HepG2 (cell line): ENCODE results near the gene MED25. TPM values are rescaled to one million over a fixed set of nuclear protein-coding genes. Genes with fewer than 3 reads are reported as not detected.
A peak's percentile ranks its signal among the peaks of the same experiment; 100 is the strongest.

ENCODE experiments used
- ARID4A ChIP-seq: sonication (generic); formaldehyde crosslinking; IDR thresholded peaks from 2 replicates; pipeline ENCODE4 v1.5.0; 2020; ENCODE audit warnings: mild to moderate bottlenecking, missing genetic modification reagents, borderline replicate concordance
- HMG20B ChIP-seq: conservative IDR thresholded peaks from 2 replicates; pipeline ENCODE4 v1.6.1; 2016; ENCODE audit warnings: missing genetic modification reagents, missing compliant biosample characterization
- KIAA2018 ChIP-seq: sonication (generic); formaldehyde crosslinking; IDR thresholded peaks from 2 replicates; pipeline ENCODE4 v1.5.0; 2020; ENCODE audit warnings: mild to moderate bottlenecking, missing genetic modification reagents, borderline replicate concordance
- MAFG ChIP-seq: sonication (generic); formaldehyde crosslinking; IDR thresholded peaks from 2 replicates; pipeline ENCODE4 v1.5.1; 2020; ENCODE audit warnings: mild to moderate bottlenecking, missing genetic modification reagents
- NFE2L1 ChIP-seq: sonication (generic); formaldehyde crosslinking; IDR thresholded peaks from 2 replicates; pipeline ENCODE4 v1.4.0; 2020; ENCODE audit warnings: missing genetic modification reagents, mild to moderate bottlenecking, borderline replicate concordance
- NONO ChIP-seq, 2 experiments: fragments of 450-650 bp in 1 of 2; sonication (generic) in 1 of 2; formaldehyde crosslinking in 1 of 2; IDR thresholded peaks in 1 of 2; conservative IDR thresholded peaks in 1 of 2; 2 replicates each; pipeline versions ENCODE4 v1.6.1 to v1.8.0; 2017 to 2022; ENCODE audit warnings: mild to moderate bottlenecking in 1 of 2, missing genetic modification reagents in 1 of 2, moderate library complexity in 1 of 2
- ZNF333 ChIP-seq: sonication (generic); formaldehyde crosslinking; IDR thresholded peaks from 2 replicates; pipeline ENCODE4 v1.4.0; 2020; ENCODE audit warnings: mild to moderate bottlenecking, missing genetic modification reagents, borderline replicate concordance
- ZNF503 ChIP-seq: sonication (generic); formaldehyde crosslinking; IDR thresholded peaks from 2 replicates; pipeline ENCODE4 v1.4.0; 2020; ENCODE audit warnings: missing genetic modification reagents
- ZNF724P ChIP-seq: sonication (generic); formaldehyde crosslinking; IDR thresholded peaks from 2 replicates; pipeline ENCODE4 v1.8.0; 2022; ENCODE audit warnings: missing genetic modification reagents, borderline replicate concordance
- ZSCAN21 ChIP-seq: sonication (generic); formaldehyde crosslinking; IDR thresholded peaks from 2 replicates; pipeline ENCODE4 v1.8.0; 2022; ENCODE audit warnings: mild to moderate bottlenecking, missing genetic modification reagents, moderate library complexity, borderline replicate concordance
- polyA plus RNA-seq, 8 experiments: library from polyadenylated mRNA; depleted of rRNA in 3 of 8; stranded (reverse) in 7 of 8; unstranded in 1 of 8; fragments of >200 nt; fragmentation: Illumina TruSeq in 4 of 8; extraction: Trizol in 4 of 8; gene quantifications; 2 replicates each; pipeline versions ENCODE4 v1.2.1 to v1.2.3, GENCODE V29; 2011 to 2016; ENCODE audit warnings: low read depth in 4 of 8, missing spikeins in 1 of 8, mixed read lengths in 1 of 8; ENCODE audit not compliant: insufficient read depth in 1 of 8
- total RNA-seq, 5 experiments: library from RNA; depleted of rRNA; stranded (reverse); fragments of >200 nt; fragmentation: Illumina TruSeq; extraction: Trizol; gene quantifications; 2 replicates each; pipeline ENCODE4 v1.2.3, GENCODE V29; 2016; ENCODE audit warnings: low read depth in 1 of 5

MED25 gene
- total and polyA plus RNA-seq, 2 of the 13 experiments (the other 11 are each of a cell fraction or from before 2014, with no cell fraction given): 11.1 to 15.1 TPM

- TF ChIP-seq KIAA2018 (CRISPR knock-in tag): no peak
- TF ChIP-seq ZSCAN21 (CRISPR knock-in tag): no peak
- peak; percentile 21; the same call in 1 of the 2 replicates for TF ChIP-seq HMG20B (CRISPR knock-in tag)
- TF ChIP-seq NFE2L1 (CRISPR knock-in tag): no peak
- TF ChIP-seq ZNF724P (CRISPR knock-in tag): no peak; the same call in 1 of the 2 replicates
- TF ChIP-seq MAFG: no peak
- peak; percentile 55; the same call in 1 of the 2 replicates for TF ChIP-seq ZNF503
- no peak for TF ChIP-seq NONO (IDR thresholded peaks at IDR 0.05)
- peak; percentile 96 for TF ChIP-seq NONO (CRISPR knock-in tag; conservative IDR thresholded peaks at IDR 0.05)
- TF ChIP-seq ZNF333 (CRISPR knock-in tag): peak; percentile 74; the same call in 1 of the 2 replicates
- TF ChIP-seq ARID4A: peak; percentile 99
Measured at GRCh38 chr19:49866933-49867782, 49.1 kb downstream of the MED25 start, which contains the start of gene PNKP (continued).
